GM13976 (cell line): Measurements from ENCODE around the gene SREBF1.

Experiments
- DNase-seq: peaks from one replicate; pipeline ENCODE4 v3.0.0; 2012; ENCODE audit warnings: low spot score
- in situ Hi-C: fragments of 300-500 bp; cut with MboI; formaldehyde crosslinking; loops from one replicate; pipeline ENCODE4 v1.12.0; 2022; ENCODE audit warnings: low sequenced_read_pairs, mixed read lengths, inconsistent platforms; ENCODE audit not compliant: unreplicated experiment
- TF ChIP-seq, protein P1 (sequence below): IDR thresholded peaks from 2 replicates; pipeline ENCODE4 v1.5.1; 2012; ENCODE audit warnings: borderline replicate concordance, mild to moderate bottlenecking; ENCODE audit not compliant: insufficient read depth; ENCODE audit errors: extremely low read depth, missing control alignments, control extremely low read depth

SREBF1 gene

DNA sequence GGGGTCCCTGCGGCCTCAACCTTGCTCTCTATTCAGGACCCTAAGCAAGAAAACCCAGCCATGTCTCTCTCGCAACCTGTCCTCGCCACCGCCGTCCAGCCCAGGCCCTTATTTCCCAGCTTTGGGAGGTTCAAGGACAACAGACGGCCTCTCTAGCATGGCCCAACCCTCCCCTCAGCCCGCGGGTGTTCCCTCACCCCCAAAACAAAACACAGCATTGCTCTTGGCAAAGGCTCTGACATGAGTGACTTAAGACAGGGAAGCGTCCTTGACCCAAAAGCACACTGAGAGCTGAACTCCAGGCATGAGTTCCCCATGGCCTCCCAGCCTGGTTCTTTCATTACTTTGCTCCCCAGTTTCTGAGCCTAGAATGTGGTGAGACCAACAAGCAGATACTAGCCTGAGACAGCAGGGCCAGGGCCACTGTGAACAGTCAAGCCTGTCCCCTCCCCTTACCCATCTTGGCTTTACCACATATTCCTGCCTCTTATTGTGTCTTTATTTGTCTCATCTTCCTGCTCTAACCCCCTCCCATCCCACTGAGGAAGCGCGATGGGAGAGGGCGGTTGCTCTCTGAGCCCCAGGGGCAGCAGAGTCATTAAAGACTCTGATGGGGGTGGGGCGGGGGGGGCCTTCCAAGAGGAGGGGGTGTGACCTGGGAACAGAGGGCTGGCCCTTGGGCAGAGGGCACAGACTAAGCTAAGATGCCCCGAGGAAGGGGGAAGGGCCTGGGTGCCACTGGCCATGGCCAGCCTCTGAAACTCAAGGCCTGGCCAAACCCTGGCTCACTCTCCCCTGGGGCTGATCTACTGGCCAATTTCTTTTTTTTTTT lies 11.8 kb downstream of the SREBF1 start:
- in situ Hi-C loops, result no loop called here

DNA sequence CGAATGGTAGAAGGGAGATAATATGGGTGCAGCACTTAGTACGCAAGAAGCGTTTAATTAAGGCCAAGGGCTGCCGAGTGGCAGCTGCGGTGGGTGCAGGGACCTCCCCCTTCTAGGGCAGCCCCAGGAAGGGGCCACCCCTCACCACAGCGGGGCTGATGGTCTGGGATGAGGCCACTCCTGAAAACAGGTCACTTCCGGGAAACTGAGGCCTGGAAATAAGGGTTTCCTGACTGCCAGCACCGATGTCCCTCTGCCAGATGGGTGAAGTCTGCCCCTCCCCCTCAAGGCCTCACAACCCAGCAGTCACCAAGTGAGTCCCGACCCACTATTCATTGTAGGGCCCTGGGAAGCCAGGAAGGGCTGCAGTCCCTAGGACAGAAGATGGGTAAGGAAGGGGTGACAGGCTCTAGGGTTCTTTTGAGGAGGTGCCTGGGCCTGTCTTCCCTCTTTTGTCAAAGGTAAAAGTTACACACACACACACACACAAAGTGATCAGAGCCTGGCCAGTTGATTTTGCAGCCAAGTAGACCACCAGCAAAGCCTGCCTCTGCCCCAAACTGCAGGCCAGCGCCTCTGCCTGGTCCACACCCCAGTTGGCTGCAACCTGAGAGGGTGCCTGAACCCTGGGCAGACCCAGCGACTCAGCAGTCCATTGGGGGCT lies 12.5 kb downstream of the SREBF1 start:
- TF ChIP-seq, protein P1, sequence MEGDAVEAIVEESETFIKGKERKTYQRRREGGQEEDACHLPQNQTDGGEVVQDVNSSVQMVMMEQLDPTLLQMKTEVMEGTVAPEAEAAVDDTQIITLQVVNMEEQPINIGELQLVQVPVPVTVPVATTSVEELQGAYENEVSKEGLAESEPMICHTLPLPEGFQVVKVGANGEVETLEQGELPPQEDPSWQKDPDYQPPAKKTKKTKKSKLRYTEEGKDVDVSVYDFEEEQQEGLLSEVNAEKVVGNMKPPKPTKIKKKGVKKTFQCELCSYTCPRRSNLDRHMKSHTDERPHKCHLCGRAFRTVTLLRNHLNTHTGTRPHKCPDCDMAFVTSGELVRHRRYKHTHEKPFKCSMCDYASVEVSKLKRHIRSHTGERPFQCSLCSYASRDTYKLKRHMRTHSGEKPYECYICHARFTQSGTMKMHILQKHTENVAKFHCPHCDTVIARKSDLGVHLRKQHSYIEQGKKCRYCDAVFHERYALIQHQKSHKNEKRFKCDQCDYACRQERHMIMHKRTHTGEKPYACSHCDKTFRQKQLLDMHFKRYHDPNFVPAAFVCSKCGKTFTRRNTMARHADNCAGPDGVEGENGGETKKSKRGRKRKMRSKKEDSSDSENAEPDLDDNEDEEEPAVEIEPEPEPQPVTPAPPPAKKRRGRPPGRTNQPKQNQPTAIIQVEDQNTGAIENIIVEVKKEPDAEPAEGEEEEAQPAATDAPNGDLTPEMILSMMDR, result no peak
- in situ Hi-C loops, result no loop called here
- DNase-seq, result no peak

More for the DNA sequence above, 11.8 kb downstream of the SREBF1 start:
- TF ChIP-seq, protein P1, result no peak
- no peak for DNase-seq

DNA sequence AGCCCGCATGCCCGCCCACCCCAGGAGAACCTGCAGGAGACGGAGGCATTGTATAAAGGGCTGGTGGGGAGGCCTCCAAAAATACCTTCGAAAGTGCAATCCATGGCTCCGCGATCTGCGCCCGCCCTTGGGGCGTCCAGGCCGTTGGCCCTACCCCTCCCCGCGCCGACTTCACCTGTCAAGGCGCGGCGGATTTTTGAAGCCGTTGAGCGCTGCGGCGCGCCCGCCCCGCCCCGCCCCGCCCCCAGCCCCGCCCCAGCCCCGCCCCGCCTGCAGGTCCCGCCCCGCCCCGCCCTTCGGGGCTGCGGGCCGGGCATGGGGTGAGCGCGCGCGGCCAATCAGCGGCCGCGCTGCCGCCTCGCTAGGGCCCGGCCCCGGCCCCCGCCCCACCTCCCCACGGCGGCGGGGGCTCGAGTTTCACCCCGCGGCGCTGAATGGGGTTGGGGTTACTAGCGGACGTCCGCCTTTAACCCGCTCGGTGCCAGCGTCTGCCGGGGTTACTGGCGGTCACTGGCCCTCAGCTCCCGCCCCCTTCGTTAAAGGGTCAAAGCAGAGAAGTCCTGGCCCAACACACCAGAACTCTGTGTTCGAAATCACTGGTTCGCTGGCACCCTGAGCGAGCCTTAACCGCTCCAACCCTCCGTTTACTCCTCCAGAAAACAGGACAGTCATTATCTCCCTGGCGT lies 13.2 kb downstream of the SREBF1 start:
- in situ Hi-C loops, result no loop called here
- TF ChIP-seq, protein P1, result no peak
- peak; percentile 99 for DNase-seq

DNA sequence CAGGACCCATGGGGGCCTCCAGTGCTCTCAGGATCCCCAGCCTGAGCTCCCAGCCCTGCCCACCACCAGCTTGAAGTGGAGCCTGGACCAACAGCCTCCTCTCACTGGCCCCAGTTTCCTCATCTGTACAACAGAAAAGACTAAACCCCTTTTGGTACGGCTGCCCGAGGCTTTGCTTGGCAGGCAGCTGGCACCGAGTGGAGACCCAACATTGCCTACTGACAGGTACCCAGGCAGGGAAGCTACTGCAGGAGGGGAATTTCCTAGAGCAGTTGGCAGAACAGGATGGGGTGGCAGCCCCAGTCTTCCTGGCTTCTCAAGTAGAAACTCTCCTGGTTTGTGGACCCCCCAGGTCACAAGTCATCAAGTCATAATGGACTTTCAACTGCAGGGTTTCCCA lies 14.2 kb downstream of the SREBF1 start:
- no peak for DNase-seq
- in situ Hi-C loops, result no loop called here
- TF ChIP-seq, protein P1, result no peak

DNA sequence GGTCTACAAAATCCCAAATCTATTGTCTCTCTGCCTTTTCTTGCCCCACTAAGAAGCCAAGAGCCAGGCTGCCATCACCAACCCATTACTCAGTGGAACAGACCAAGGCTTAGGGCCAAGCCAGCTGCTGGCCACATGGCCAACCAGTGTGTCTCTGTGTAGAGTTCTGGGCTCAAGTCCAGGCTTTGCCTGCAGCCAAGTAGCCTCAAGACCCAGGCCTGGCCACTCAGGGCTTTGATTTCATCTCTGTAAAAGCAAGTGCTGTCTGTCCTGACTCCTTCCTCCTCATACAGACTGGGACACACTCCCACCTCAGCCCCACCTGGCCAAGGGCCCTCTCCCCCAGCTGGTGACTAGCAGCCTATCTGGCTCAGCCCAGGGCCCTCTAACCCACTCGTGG lies 14.6 kb downstream of the SREBF1 start:
- DNase-seq, result no peak

DNA sequence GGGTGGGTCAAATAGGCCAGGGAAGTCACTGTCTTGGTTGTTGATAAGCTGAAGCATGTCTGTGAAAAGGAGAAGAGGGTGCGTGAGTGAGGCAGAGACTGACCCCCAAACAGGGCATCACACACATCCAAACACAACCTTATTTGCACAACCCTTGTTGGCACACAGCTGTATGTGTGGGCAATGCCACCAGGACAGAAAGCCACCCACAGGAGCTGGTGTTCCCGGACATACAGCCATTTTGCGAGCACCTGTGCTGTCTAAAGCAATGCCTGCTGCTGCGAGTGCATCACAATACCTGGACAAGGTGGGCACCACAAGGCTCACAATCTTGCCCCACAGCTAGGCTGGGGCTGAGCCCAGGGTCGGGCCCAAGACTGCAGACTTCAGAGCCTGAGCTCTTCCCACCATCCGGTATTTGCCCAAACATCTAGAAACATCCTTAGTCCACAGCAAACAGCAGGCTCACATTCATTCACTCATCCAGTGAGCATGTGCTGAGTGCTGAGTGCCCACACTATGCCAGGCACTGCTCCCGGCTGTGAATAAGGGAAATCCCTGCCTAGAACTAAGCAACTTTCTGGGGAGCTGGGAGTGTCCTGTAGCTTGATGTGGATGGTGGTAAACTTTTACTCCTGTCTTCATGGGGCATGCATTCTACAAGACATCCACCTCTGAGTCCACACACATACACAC lies 16.2 kb downstream of the SREBF1 start:
- TF ChIP-seq, protein P1, result no peak
- in situ Hi-C loops, result no loop called here

More for the DNA sequence above, 14.6 kb downstream of the SREBF1 start:
- TF ChIP-seq, protein P1, result no peak
- in situ Hi-C loops, result no loop called here

More for the DNA sequence above, 16.2 kb downstream of the SREBF1 start:
- DNase-seq, result no peak
